BLaER1 (cell line): ENCODE measurements around the gene THAP11.

Experiments used
- H3K27ac ChIP-seq: shearing (Covaris generic); formaldehyde crosslinking; 2 replicates; pipeline ENCODE4 v1.8.1; 2022
- H3K27me3 ChIP-seq: shearing (Covaris generic); formaldehyde crosslinking; 2 replicates; pipeline ENCODE4 v1.8.1; 2022
- H3K36me3 ChIP-seq: shearing (Covaris generic); formaldehyde crosslinking; 2 replicates; pipeline ENCODE4 v1.8.1; 2022
- H3K4me1 ChIP-seq: shearing (Covaris generic); formaldehyde crosslinking; 2 replicates; pipeline ENCODE4 v1.8.1; 2022
- H3K4me2 ChIP-seq: shearing (Covaris generic); formaldehyde crosslinking; 2 replicates; pipeline ENCODE4 v1.8.1; 2022
- H3K4me3 ChIP-seq: shearing (Covaris generic); formaldehyde crosslinking; 2 replicates; pipeline ENCODE4 v1.8.1; 2022
- H3K9ac ChIP-seq: shearing (Covaris generic); formaldehyde crosslinking; 2 replicates; pipeline ENCODE4 v1.8.1; 2022
- H3K9me3 ChIP-seq: shearing (Covaris generic); formaldehyde crosslinking; 2 replicates; pipeline ENCODE4 v1.8.1; 2022
- H4K20me1 ChIP-seq: shearing (Covaris generic); formaldehyde crosslinking; 2 replicates; pipeline ENCODE4 v1.8.1; 2022
- Cebpa-rat ChIP-seq: shearing (Covaris generic); IDR thresholded peaks from 2 replicates; pipeline ENCODE4 v1.8.1; 2022

Gene THAP11

GRCh38 chr16:67880584-67880983, 38.5 kb downstream of the THAP11 start:
- Histone ChIP-seq H3K4me1 (0 out of 2 replicates have a peak, but pooled peaks cover 10% of the 10 kb centered on the region), H4K20me1 (peaks cover 82% of the 10 kb centered on the region), H3K4me3 (no peak overlapping the region), H3K4me2 (no peak overlapping the region), H3K27me3 (no peaks in the 10 kb centered on the region), H3K9me3 (no peaks in the 10 kb centered on the region), H3K9ac (no peak overlapping the region), H3K27ac (no peak overlapping the region), H3K36me3 (peaks cover 100% of the 10 kb centered on the region)
- TF ChIP-seq Cebpa-rat, result no peak

- no peak for TF ChIP-seq Cebpa-rat
- Histone ChIP-seq H3K4me3 (no peak overlapping the region), H4K20me1 (peaks cover 71% of the 10 kb centered on the region), H3K36me3 (peaks cover 100% of the 10 kb centered on the region), H3K27ac (no peak overlapping the region), H3K4me2 (no peak overlapping the region), H3K9ac (no peak overlapping the region), H3K27me3 (no peaks in the 10 kb centered on the region), H3K4me1 (no peaks in the 10 kb centered on the region), H3K9me3 (no peaks in the 10 kb centered on the region)
These were observed 39.6 kb downstream of the THAP11 start for GRCh38 chr16:67881621-67882161.

- H4K20me1 ChIP-seq, result peaks cover 62% of the 10 kb centered on the region
- no peaks in the 10 kb centered on the region for H3K9me3 ChIP-seq
- H3K4me2 ChIP-seq, result no peak overlapping the region
- no peak overlapping the region for H3K4me3 ChIP-seq
- H3K9ac ChIP-seq, result no peak overlapping the region
- no peak for TF ChIP-seq Cebpa-rat
- H3K27ac ChIP-seq, result no peak overlapping the region
- no peaks in the 10 kb centered on the region for H3K4me1 ChIP-seq
- no peaks in the 10 kb centered on the region for H3K27me3 ChIP-seq
- peaks cover 98% of the 10 kb centered on the region for H3K36me3 ChIP-seq
These were observed 40.4 kb downstream of the THAP11 start for GRCh38 chr16:67882374-67883145.

GRCh38 chr16:67883146-67883871, 41.2 kb downstream of the THAP11 start:
- Histone ChIP-seq H4K20me1 (peaks cover 55% of the 10 kb centered on the region), H3K4me1 (no peaks in the 10 kb centered on the region), H3K9ac (no peak overlapping the region), H3K27ac (no peak overlapping the region), H3K4me2 (no peak overlapping the region), H3K4me3 (no peak overlapping the region), H3K36me3 (peaks cover 97% of the 10 kb centered on the region), H3K9me3 (no peaks in the 10 kb centered on the region), H3K27me3 (no peaks in the 10 kb centered on the region)
- no peak for TF ChIP-seq Cebpa-rat

GRCh38 chr16:67883872-67884261, 41.7 kb downstream of the THAP11 start:
- no peak overlapping the region for H3K27ac ChIP-seq
- H3K36me3 ChIP-seq, result peaks cover 93% of the 10 kb centered on the region
- no peak overlapping the region for H3K4me2 ChIP-seq
- no peaks in the 10 kb centered on the region for H3K27me3 ChIP-seq
- H4K20me1 ChIP-seq, result peaks cover 55% of the 10 kb centered on the region
- H3K9me3 ChIP-seq, result no peaks in the 10 kb centered on the region
- no peak for TF ChIP-seq Cebpa-rat
- no peak overlapping the region for H3K9ac ChIP-seq
- H3K4me1 ChIP-seq, result no peaks in the 10 kb centered on the region
- H3K4me3 ChIP-seq, result no peak overlapping the region

- H3K9ac ChIP-seq, result no peak within 1 kb of the TSS
- H3K4me2 ChIP-seq, result no peak within 1 kb of the TSS
These were observed 42.6 kb downstream of the THAP11 start, which contains the start of gene NRN1L for GRCh38 chr16:67884684-67885083. TSS of gene NRN1L (plus strand) at chr16:67884885. CDS start at chr16:67884904, 19 bp downstream.

GRCh38 chr16:67885545-67885944, 43.4 kb downstream of the THAP11 start:
- no peak overlapping the region for H3K4me2 ChIP-seq
- H3K36me3 ChIP-seq, result peaks cover 81% of the 10 kb centered on the region
- H3K27ac ChIP-seq, result no peak overlapping the region
- no peaks in the 10 kb centered on the region for H3K27me3 ChIP-seq
- peaks cover 43% of the 10 kb centered on the region for H4K20me1 ChIP-seq
- H3K9ac ChIP-seq, result no peak overlapping the region
- no peak for TF ChIP-seq Cebpa-rat
- no peaks in the 10 kb centered on the region for H3K4me1 ChIP-seq
- no peaks in the 10 kb centered on the region for H3K9me3 ChIP-seq
- no peak overlapping the region for H3K4me3 ChIP-seq

More at GRCh38 chr16:67884684-67885083, 42.6 kb downstream of the THAP11 start, which contains the start of gene NRN1L:
- Histone ChIP-seq H3K36me3 (peaks cover 88% of the 10 kb centered on the region), H3K4me3 (no peak within 1 kb of the TSS), H3K27ac (no peak within 1 kb of the TSS), H3K27me3 (no peaks in the 10 kb centered on the region), H3K9me3 (no peaks in the 10 kb centered on the region), H4K20me1 (peaks cover 52% of the 10 kb centered on the region), H3K4me1 (no peaks in the 10 kb centered on the region)
- no peak for TF ChIP-seq Cebpa-rat

GRCh38 chr16:67885976-67886375, 43.9 kb downstream of the THAP11 start:
- no peak overlapping the region for H3K4me3 ChIP-seq
- no peak overlapping the region for H3K9ac ChIP-seq
- H3K27ac ChIP-seq, result no peak overlapping the region
- H3K9me3 ChIP-seq, result no peaks in the 10 kb centered on the region
- TF ChIP-seq Cebpa-rat, result no peak
- no peaks in the 10 kb centered on the region for H3K4me1 ChIP-seq
- H3K36me3 ChIP-seq, result peaks cover 76% of the 10 kb centered on the region
- H3K4me2 ChIP-seq, result no peak overlapping the region
- peaks cover 39% of the 10 kb centered on the region for H4K20me1 ChIP-seq
- H3K27me3 ChIP-seq, result no peaks in the 10 kb centered on the region

- no peak for TF ChIP-seq Cebpa-rat
- Histone ChIP-seq H3K9me3 (no peaks in the 10 kb centered on the region), H3K36me3 (peaks cover 72% of the 10 kb centered on the region), H3K4me3 (no peak overlapping the region), H3K9ac (no peak overlapping the region), H3K4me2 (no peak overlapping the region), H3K4me1 (no peaks in the 10 kb centered on the region), H3K27ac (no peak overlapping the region), H3K27me3 (no peaks in the 10 kb centered on the region), H4K20me1 (peaks cover 36% of the 10 kb centered on the region)
These were observed 44.3 kb downstream of the THAP11 start for GRCh38 chr16:67886387-67886786.

- Histone ChIP-seq H3K9ac (no peak overlapping the region), H4K20me1 (peaks cover 18% of the 10 kb centered on the region), H3K4me1 (peaks cover 7% of the 10 kb centered on the region; the same call in 1 of the 2 replicates), H3K4me2 (no peak overlapping the region), H3K36me3 (peaks cover 53% of the 10 kb centered on the region), H3K4me3 (no peak overlapping the region), H3K27me3 (no peaks in the 10 kb centered on the region), H3K9me3 (no peaks in the 10 kb centered on the region), H3K27ac (no peak overlapping the region)
- no peak for TF ChIP-seq Cebpa-rat
These were observed 46.2 kb downstream of the THAP11 start for GRCh38 chr16:67888331-67888730.
